Activated CD4-positive, alpha-beta T cell treated with anti-CD3 and anti-CD28 coated beads, Interleukin-2, amount 10 ng/mL, durations not matched to agents 7 days and 5 days (primary cell): ENCODE results near the gene MATN1. TPM values are rescaled to one million over a fixed set of nuclear protein-coding genes. Genes with fewer than 3 reads are reported as not detected.

ENCODE experiments used
- CTCF ChIA-PET: fragments of 350-600 bp; sonication (Branson Sonifier 250); formaldehyde crosslinking; loops from one replicate; lab custom pipeline; 2021; ENCODE audit warnings: antibody characterized with exemption; lab: Charles Lee
- POLR2A ChIA-PET: fragments of 350-600 bp; sonication (Branson Sonifier 250); formaldehyde crosslinking; loops from one replicate; lab custom pipeline; 2021; ENCODE audit warnings: antibody characterized with exemption; lab: Charles Lee
- DNase-seq: peaks from one replicate; pipeline ENCODE4 v3.0.0-alpha.2; 2020
- H3K27ac Mint-ChIP-seq: one replicate; pipeline ENCODE4 v1.8.0; 2021; ENCODE audit warnings: mild to moderate bottlenecking, moderate library complexity, mixed read lengths
- H3K27me3 Mint-ChIP-seq: one replicate; pipeline ENCODE4 v1.8.0; 2021; ENCODE audit warnings: mixed read lengths
- H3K36me3 Mint-ChIP-seq: one replicate; pipeline ENCODE4 v1.8.0; 2021; ENCODE audit warnings: low read depth, mixed read lengths
- H3K4me1 Mint-ChIP-seq: one replicate; pipeline ENCODE4 v1.8.0; 2021; ENCODE audit warnings: mixed read lengths
- H3K4me3 Mint-ChIP-seq: one replicate; pipeline ENCODE4 v1.8.0; 2021; ENCODE audit warnings: mild to moderate bottlenecking, moderate library complexity, mixed read lengths
- H3K9me3 Mint-ChIP-seq: one replicate; pipeline ENCODE4 v1.8.0; 2021; ENCODE audit warnings: mixed read lengths
- total RNA-seq, 2 experiments: library from RNA; stranded (reverse); gene quantifications; one replicate each; pipeline ENCODE4 v1.2.3, GENCODE V29; 2021

Gene MATN1
- total RNA-seq, 2 experiments from 2014 or later, result not detected

- no peak overlapping the region for H3K4me3 Mint-ChIP-seq
- CTCF ChIA-PET, result interaction anchor here (0.7 to 3.2 kb wide), 6 partner anchors 12 to 185 kb away, joined by 3 to 9 read pairs (median 4); no protein-coding TSS in a partner anchor
- POLR2A ChIA-PET, result no interaction called here
- H3K27ac Mint-ChIP-seq, result no peak overlapping the region
- DNase-seq, result no peak
- H3K36me3 Mint-ChIP-seq, result no peaks in the 10 kb centered on the region
- no peaks in the 10 kb centered on the region for H3K9me3 Mint-ChIP-seq
- H3K27me3 Mint-ChIP-seq, result no peaks in the 10 kb centered on the region
- H3K4me1 Mint-ChIP-seq, result no peaks in the 10 kb centered on the region
Measured at GRCh38 chr1:30726236-30726635, 2.9 kb upstream of the MATN1 start.

- H3K9me3 Mint-ChIP-seq, result no peaks in the 10 kb centered on the region
- no peak for DNase-seq
- no peaks in the 10 kb centered on the region for H3K4me1 Mint-ChIP-seq
- POLR2A ChIA-PET, result no interaction called here
- peak overlapping the region; percentile 62 for H3K27ac Mint-ChIP-seq
- no peaks in the 10 kb centered on the region for H3K36me3 Mint-ChIP-seq
- H3K4me3 Mint-ChIP-seq, result no peak overlapping the region
- CTCF ChIA-PET, result interaction anchor here (0.5 to 3.2 kb wide), 10 partner anchors 9 to 582 kb away, joined by 3 to 9 read pairs (median 4); no protein-coding TSS in a partner anchor
- no peaks in the 10 kb centered on the region for H3K27me3 Mint-ChIP-seq
Measured at GRCh38 chr1:30725450-30726095, 2.2 kb upstream of the MATN1 start.

- H3K27me3 Mint-ChIP-seq, result no peaks in the 10 kb centered on the region
- DNase-seq, result no peak
- no peak overlapping the region for H3K4me3 Mint-ChIP-seq
- H3K9me3 Mint-ChIP-seq, result no peaks in the 10 kb centered on the region
- H3K4me1 Mint-ChIP-seq, result peaks cover 3% of the 10 kb centered on the region
- POLR2A ChIA-PET, result no interaction called here
- H3K36me3 Mint-ChIP-seq, result no peaks in the 10 kb centered on the region
- H3K27ac Mint-ChIP-seq, result peak overlapping the region; percentile 62
- CTCF ChIA-PET, result interaction anchor here (0.8 to 3.2 kb wide), 9 partner anchors 10 to 69 kb away, joined by 3 to 9 read pairs (median 4); no protein-coding TSS in a partner anchor
Measured at GRCh38 chr1:30724655-30725421, 1.5 kb upstream of the MATN1 start.

- Mint-ChIP-seq H3K4me1 (peaks cover 9% of the 10 kb centered on the region), H3K9me3 (no peaks in the 10 kb centered on the region), H3K4me3 (no peak overlapping the region), H3K36me3 (no peaks in the 10 kb centered on the region), H3K27ac (peak overlapping the region; percentile 31), H3K27me3 (no peaks in the 10 kb centered on the region)
- ChIA-PET POLR2A (no interaction called here), CTCF (interaction anchor here (1.0 to 3.2 kb wide), 6 partner anchors 10 to 69 kb away, joined by 3 to 9 read pairs (median 4); no protein-coding TSS in a partner anchor)
- DNase-seq, result no peak
Measured at GRCh38 chr1:30724175-30724574, 790 bp upstream of the MATN1 start.

GRCh38 chr1:30721812-30722537, 1.4 kb downstream of the MATN1 start:
- no peak overlapping the region for H3K4me3 Mint-ChIP-seq
- CTCF ChIA-PET, result interaction anchor here (3.9 to 4.7 kb wide), 3 partner anchors 39 to 63 kb away, joined by 24 to 75 read pairs (median 73); no protein-coding TSS in a partner anchor
- no peaks in the 10 kb centered on the region for H3K27me3 Mint-ChIP-seq
- H3K9me3 Mint-ChIP-seq, result no peaks in the 10 kb centered on the region
- no peak overlapping the region for H3K27ac Mint-ChIP-seq
- POLR2A ChIA-PET, result no interaction called here
- DNase-seq, result no peak
- H3K36me3 Mint-ChIP-seq, result no peaks in the 10 kb centered on the region
- H3K4me1 Mint-ChIP-seq, result peaks cover 17% of the 10 kb centered on the region

GRCh38 chr1:30721341-30721793, 2.0 kb downstream of the MATN1 start:
- Mint-ChIP-seq H3K36me3 (no peaks in the 10 kb centered on the region), H3K9me3 (no peaks in the 10 kb centered on the region), H3K27me3 (no peaks in the 10 kb centered on the region), H3K27ac (no peak overlapping the region), H3K4me1 (peaks cover 22% of the 10 kb centered on the region), H3K4me3 (no peak overlapping the region)
- POLR2A ChIA-PET, result no interaction called here
- CTCF ChIA-PET, result interaction anchor here (1.0 to 4.7 kb wide), 8 partner anchors 14 to 77 kb away, joined by 3 to 75 read pairs (median 18); no protein-coding TSS in a partner anchor
- no peak for DNase-seq

- no peaks in the 10 kb centered on the region for H3K36me3 Mint-ChIP-seq
- CTCF ChIA-PET, result interaction anchor here (0.9 to 4.7 kb wide), 22 partner anchors 9 to 231 kb away, joined by 3 to 75 read pairs (median 8); partner anchors contain the start of gene LAPTM5
- H3K27ac Mint-ChIP-seq, result peak overlapping the region; percentile 33
- peaks cover 7% of the 10 kb centered on the region for H3K9me3 Mint-ChIP-seq
- POLR2A ChIA-PET, result no interaction called here
- no peak overlapping the region for H3K4me3 Mint-ChIP-seq
- peaks cover 22% of the 10 kb centered on the region for H3K4me1 Mint-ChIP-seq
- H3K27me3 Mint-ChIP-seq, result no peaks in the 10 kb centered on the region
- DNase-seq, result no peak
Measured at GRCh38 chr1:30720271-30721223, 2.8 kb downstream of the MATN1 start.

GRCh38 chr1:30719406-30720270, 3.7 kb downstream of the MATN1 start:
- Mint-ChIP-seq H3K27ac (peak overlapping the region; percentile 98), H3K4me1 (peaks cover 22% of the 10 kb centered on the region), H3K36me3 (no peaks in the 10 kb centered on the region), H3K9me3 (peaks cover 9% of the 10 kb centered on the region), H3K4me3 (peak overlapping the region; percentile 81), H3K27me3 (no peaks in the 10 kb centered on the region)
- ChIA-PET CTCF (interaction anchor here (0.8 to 4.7 kb wide), 33 partner anchors 10 to 232 kb away, joined by 3 to 75 read pairs (median 6); partner anchors contain the start of gene LAPTM5), POLR2A (interaction anchor here (1.6 kb wide), 1 partner anchor 60 kb away, joined by 10 read pairs; no protein-coding TSS in a partner anchor)
- DNase-seq, result no peak

- Mint-ChIP-seq H3K27me3 (no peaks in the 10 kb centered on the region), H3K4me1 (peaks cover 22% of the 10 kb centered on the region), H3K9me3 (peaks cover 9% of the 10 kb centered on the region), H3K36me3 (no peaks in the 10 kb centered on the region), H3K4me3 (peak overlapping the region; percentile 81), H3K27ac (peak overlapping the region; percentile 98)
- DNase-seq, result peak; percentile 83
- POLR2A ChIA-PET, result interaction anchor here (1.6 to 2.0 kb wide), 2 partner anchors 25 to 61 kb away, joined by 8 to 10 read pairs; no protein-coding TSS in a partner anchor
- CTCF ChIA-PET, result interaction anchor here (0.6 to 4.7 kb wide), 40 partner anchors 11 to 813 kb away, joined by 3 to 75 read pairs (median 5); partner anchors contain the start of gene LAPTM5
Measured at GRCh38 chr1:30718636-30719405, 4.6 kb downstream of the MATN1 start.

- Mint-ChIP-seq H3K36me3 (no peaks in the 10 kb centered on the region), H3K27me3 (no peaks in the 10 kb centered on the region), H3K9me3 (peaks cover 9% of the 10 kb centered on the region), H3K4me3 (peak overlapping the region; percentile 91), H3K27ac (peak overlapping the region; percentile 98), H3K4me1 (peaks cover 22% of the 10 kb centered on the region)
- DNase-seq, result peak; percentile 99
- CTCF ChIA-PET, result interaction anchor here (0.6 to 4.7 kb wide), 29 partner anchors 10 to 814 kb away, joined by 3 to 75 read pairs (median 8); partner anchors contain the start of gene LAPTM5
- POLR2A ChIA-PET, result interaction anchor here (1.6 to 2.0 kb wide), 2 partner anchors 26 to 61 kb away, joined by 8 to 10 read pairs; no protein-coding TSS in a partner anchor
Measured at GRCh38 chr1:30718091-30718635, 5.2 kb downstream of the MATN1 start.
